HT1080 (cell line): ENCODE results near the gene MRPL46. TPM values are rescaled to one million over a fixed set of nuclear protein-coding genes. Genes with fewer than 3 reads are reported as not detected.
"Not testable (repeated sequence)": the region's sequence is repeated elsewhere in the genome, so short reads cannot be mapped to it uniquely, and the experiment has no call there.

Source experiments
- DNase-seq: peaks from one replicate; pipeline ENCODE4 v3.0.0-alpha.2; 2015; ENCODE audit warnings: low read depth
- total RNA-seq: library from RNA; depleted of rRNA; stranded (reverse); fragments of >200 nt; shearing (Covaris generic); gene quantifications from 2 replicates; pipeline ENCODE4 v1.2.3, GENCODE V29; 2014; rRNA removed

Gene MRPL46
- total RNA-seq, 1 experiment from 2014 or later, result 65.1 TPM

DNA sequence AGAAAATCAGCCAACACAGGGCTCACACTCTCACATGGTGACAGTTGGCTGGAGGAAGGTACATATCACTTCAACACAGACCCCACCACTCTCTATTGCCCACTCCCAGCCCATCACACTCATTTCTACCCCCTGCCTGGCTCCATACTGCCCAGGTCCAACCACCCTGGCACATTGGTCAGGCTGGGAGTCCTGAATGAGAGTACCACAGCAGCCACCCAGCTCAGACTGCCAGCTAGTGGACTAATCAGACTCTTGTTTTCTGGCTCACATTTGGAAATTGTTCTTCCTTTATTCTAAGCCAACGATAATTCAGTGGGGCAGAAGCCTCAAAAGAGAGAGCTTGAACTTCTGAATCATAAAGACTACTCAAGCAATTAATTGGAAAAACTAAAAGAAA, 20.0 kb downstream of the MRPL46 start:
- DNase-seq, result no peak

- DNase-seq, result no peak
Measured at GRCh38 chr15:88441076-88441730, 26.0 kb downstream of the MRPL46 start.

DNA sequence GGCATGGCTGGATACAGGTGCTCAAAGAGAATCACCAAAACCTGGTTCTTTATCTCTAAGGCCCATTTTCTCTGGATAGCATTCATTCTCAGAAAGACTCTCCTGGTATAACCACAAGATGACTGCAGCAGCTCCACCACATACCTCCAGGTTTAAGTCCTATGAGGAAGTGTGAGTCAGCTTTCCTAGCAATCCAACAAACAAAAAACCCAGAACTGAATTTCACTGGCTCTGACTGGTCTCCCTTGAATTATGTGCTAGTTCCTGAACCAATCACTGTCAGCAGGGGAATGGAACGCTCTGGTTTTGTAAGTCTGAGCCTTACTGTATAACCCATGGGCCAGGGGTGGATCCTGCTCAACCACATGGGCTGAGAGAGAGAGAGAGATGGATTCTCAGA, 27.2 kb downstream of the MRPL46 start:
- peak; percentile 91 for DNase-seq

- no peak for DNase-seq
Measured at GRCh38 chr15:88438181-88438580, 29.0 kb downstream of the MRPL46 start.

- DNase-seq, result not testable (repeated sequence)
Measured at GRCh38 chr15:88434106-88434505, 33.1 kb downstream of the MRPL46 start.

- DNase-seq, result no peak
Measured at GRCh38 chr15:88433046-88433685, 34.0 kb downstream of the MRPL46 start.

DNA sequence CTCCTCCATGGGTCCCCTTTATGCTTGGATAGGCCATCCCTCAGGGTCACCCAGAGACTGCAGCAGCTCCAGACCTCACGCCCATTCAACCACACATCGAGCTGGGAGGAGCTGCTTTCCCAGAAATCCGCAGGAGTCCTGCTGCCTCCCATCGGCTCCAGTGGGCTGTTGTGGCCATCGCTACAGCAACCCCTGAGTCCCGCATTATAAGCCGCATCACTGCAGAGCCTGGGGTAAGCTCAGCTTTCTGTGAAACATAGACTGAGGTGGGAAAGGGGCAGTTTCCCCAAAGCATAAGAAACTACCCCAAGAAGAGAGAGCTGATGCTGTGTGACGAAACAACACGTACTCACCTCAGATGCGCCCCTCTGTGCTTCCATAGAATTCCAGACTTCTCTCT, 35.7 kb downstream of the MRPL46 start:
- no peak for DNase-seq

- no peak for DNase-seq
Measured at GRCh38 chr15:88430051-88430450, 37.1 kb downstream of the MRPL46 start.

DNA sequence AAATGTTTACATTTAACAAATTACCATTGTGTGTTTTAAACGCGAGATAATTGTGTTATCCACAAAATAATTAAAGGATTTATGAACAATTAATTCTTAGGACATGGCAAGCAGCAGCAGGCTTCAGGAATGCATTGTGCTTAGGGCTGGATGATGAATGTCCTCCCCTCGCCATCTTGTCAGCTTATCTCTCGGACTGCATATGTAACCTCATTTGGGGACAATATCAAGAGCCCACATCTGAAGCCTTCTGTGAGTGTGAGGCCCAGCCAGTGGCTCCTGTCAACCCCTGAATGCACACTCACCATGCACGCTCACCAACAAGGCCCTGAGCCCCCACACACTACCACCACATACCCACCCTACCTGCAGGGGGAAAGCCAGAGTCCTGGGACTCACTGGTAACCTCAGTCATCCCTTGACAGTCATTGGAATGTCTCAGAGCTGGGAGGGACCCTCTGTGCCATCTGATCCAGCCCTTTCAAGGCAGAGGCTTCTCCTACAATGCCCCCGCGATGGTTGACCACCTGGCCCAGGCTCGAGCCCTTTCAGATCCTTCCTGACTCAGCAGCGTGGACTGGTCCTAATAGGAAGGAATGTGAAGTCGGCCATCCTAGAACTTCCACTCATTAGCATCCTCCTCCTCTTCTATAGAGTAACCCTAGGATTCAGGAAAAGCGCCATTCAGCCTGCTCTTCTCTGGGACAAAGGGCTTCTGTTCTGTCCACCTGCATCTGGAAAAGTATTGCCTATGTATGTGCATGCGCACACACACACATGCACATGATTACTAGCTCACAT, 38.2 kb downstream of the MRPL46 start:
- DNase-seq, result no peak

- DNase-seq, result no peak
Measured at GRCh38 chr15:88428053-88428452, 39.1 kb downstream of the MRPL46 start.

DNA sequence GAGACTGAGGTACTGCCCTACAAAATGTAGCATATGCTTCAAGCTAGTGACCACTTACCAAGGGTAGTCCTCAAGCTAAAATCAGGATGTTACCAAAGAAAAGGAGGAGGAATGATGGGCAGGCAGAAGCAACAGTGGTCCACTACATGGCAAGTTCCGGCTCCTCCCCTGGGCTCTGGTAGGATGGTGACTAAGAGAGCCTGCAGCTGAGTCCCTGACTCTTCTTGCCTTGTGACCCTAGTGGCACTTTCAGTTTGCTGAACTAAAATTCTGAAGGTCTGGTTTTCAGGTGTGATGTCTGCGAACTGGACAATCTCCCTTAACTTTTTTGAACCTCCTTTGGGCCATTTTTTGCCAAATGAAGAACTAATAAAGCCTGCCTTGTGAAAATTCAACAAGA, 40.9 kb downstream of the MRPL46 start:
- DNase-seq, result peak; percentile 4

- no peak for DNase-seq
Measured at GRCh38 chr15:88423331-88423730, 43.9 kb downstream of the MRPL46 start.

- DNase-seq, result peak; percentile 48
Measured at GRCh38 chr15:88419830-88420229, 47.4 kb downstream of the MRPL46 start.

Other genes starting within 250 kb of the MRPL46 start
- 0.10 TPM in 1 of 2 replicates, not detected in the other for gene NTRK3, start 210.6 kb downstream of the MRPL46 start, total RNA-seq
- 88.6 and 94.7 TPM in 2 replicates for gene MRPS11, start 320 bp upstream of the MRPL46 start, total RNA-seq
- 4.8 and 7.3 TPM in 2 replicates for gene DET1, start 79.3 kb upstream of the MRPL46 start, total RNA-seq
- 137 and 162 TPM in 2 replicates for gene AEN, start 154.0 kb upstream of the MRPL46 start, total RNA-seq
- gene ISG20, start 171.6 kb upstream of the MRPL46 start, total RNA-seq, result 39.1 and 48.9 TPM in 2 replicates